SK-N-SH treated with all-trans-retinoic acid at 6 μM for 48 hours (cell line): ENCODE data around the gene ETNK2.

Experiments used
- ARNTL ChIP-seq: fragments of 450-650 bp; formaldehyde crosslinking; IDR thresholded peaks from 2 replicates; pipeline ENCODE4 v1.5.0; 2020; ENCODE audit warnings: low read depth, mild to moderate bottlenecking, moderate library complexity, borderline replicate concordance
- CSDC2 ChIP-seq: fragments of 250-450 bp; sonication (Bioruptor Pico); IDR thresholded peaks from 2 replicates; pipeline ENCODE4 v1.5.0; 2020; ENCODE audit warnings: mild to moderate bottlenecking, moderate library complexity
- ZFP30 ChIP-seq: fragments of 450-650 bp; formaldehyde crosslinking; IDR thresholded peaks from 2 replicates; pipeline ENCODE4 v1.5.0; 2022; ENCODE audit warnings: mild to moderate bottlenecking, moderate library complexity
- ZNF565 ChIP-seq: fragments of 450-650 bp; formaldehyde crosslinking; conservative IDR thresholded peaks from 2 replicates; pipeline ENCODE4 v1.5.0; 2020; ENCODE audit warnings: low read depth, mild to moderate bottlenecking, moderate library complexity
- TF ChIP-seq, protein P1 (sequence below): fragments of 250-450 bp; sonication (Bioruptor Pico); IDR thresholded peaks from 2 replicates; pipeline ENCODE4 v1.8.0; 2021; ENCODE audit warnings: low read depth, mild to moderate bottlenecking, moderate library complexity, borderline replicate concordance
- TF ChIP-seq, protein P2 (sequence below): fragments of 250-450 bp; sonication (Bioruptor Pico); IDR thresholded peaks from 2 replicates; pipeline ENCODE4 v1.5.1; 2020; ENCODE audit warnings: low read depth, mild to moderate bottlenecking, moderate library complexity

DNA sequence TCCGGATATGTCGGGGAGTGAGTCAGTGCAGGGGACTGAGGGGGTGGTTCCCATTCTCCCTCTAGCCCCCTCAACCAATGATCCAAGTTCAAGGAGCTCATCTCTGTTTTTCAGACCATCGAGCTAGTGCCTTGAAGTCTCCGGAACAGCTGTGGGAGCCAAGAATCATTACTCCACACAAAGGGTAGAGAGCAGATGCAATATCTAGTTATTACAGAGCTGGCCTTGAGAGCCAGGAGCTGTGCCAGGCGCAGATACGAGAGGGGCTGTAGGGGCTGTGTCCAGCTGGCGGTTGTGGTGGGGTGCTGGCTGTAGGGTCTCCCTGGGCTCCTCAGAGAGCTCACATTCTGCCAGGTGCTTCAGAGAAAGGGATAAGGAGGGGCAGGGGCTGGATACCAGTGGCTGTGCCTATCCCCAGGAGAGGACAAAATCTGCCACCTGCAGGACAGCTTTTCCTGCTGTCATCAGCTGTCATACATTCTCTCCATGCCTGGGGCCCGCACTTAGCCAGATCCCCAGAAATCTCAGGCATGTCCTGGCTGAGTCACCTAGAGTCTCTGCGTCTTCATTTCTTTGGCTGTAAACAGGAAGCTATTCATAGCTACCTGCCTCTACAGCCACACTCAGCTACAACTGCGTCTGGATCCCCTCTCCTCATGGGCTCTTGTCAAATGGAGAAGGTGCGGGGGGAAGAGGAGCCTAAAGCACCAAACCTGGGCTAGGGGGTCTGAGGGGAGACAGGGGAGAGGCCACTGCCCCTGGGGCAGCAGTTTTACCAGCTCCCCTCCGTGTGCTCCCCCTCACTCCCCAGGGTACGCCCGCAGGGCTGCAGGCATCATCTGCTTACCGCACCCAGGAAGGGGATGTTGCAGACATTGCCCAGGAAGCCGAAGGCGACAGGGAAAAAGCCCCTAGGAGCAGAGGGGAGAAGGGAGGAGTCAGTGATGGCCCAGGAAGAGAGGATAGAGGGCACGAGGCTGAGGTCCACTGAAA lies 46.8 kb upstream of the ETNK2 start:
- TF ChIP-seq, protein P1, sequence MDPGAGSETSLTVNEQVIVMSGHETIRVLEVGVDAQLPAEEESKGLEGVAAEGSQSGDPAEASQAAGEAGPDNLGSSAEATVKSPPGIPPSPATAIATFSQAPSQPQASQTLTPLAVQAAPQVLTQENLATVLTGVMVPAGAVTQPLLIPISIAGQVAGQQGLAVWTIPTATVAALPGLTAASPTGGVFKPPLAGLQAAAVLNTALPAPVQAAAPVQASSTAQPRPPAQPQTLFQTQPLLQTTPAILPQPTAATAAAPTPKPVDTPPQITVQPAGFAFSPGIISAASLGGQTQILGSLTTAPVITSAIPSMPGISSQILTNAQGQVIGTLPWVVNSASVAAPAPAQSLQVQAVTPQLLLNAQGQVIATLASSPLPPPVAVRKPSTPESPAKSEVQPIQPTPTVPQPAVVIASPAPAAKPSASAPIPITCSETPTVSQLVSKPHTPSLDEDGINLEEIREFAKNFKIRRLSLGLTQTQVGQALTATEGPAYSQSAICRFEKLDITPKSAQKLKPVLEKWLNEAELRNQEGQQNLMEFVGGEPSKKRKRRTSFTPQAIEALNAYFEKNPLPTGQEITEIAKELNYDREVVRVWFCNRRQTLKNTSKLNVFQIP (CRISPR knock-in tag): no peak
- TF ChIP-seq ZNF565 (CRISPR knock-in tag): no peak
- TF ChIP-seq CSDC2 (CRISPR knock-in tag): no peak
- no peak for TF ChIP-seq ZFP30 (CRISPR knock-in tag)
- TF ChIP-seq, protein P2, sequence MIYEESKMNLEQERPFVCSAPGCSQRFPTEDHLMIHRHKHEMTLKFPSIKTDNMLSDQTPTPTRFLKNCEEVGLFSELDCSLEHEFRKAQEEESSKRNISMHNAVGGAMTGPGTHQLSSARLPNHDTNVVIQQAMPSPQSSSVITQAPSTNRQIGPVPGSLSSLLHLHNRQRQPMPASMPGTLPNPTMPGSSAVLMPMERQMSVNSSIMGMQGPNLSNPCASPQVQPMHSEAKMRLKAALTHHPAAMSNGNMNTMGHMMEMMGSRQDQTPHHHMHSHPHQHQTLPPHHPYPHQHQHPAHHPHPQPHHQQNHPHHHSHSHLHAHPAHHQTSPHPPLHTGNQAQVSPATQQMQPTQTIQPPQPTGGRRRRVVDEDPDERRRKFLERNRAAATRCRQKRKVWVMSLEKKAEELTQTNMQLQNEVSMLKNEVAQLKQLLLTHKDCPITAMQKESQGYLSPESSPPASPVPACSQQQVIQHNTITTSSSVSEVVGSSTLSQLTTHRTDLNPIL (CRISPR knock-in tag): no peak
- no peak for TF ChIP-seq ARNTL
